Tibial artery (tissue), 4 donors: Measurements from ENCODE around the gene TLE2.

Experiments used
- DNase-seq, 2 donors: peaks; one replicate each; pipeline ENCODE4 v3.0.0-alpha.2; 2019
- H3K27ac ChIP-seq, 2 donors: fragments of 200-600 bp; sonication (generic) in 1 of 2; 1 replicate in 1 of 2; 2 replicates in 1 of 2; pipeline ENCODE4 v1.5.1; 2018 to 2019; ENCODE audit warnings: mild to moderate bottlenecking in 1 of 2
- H3K27me3 ChIP-seq, 2 donors: fragments of 200-600 bp; sonication (generic) in 1 of 2; one replicate each; pipeline versions ENCODE4 v1.5.1 to v1.6.0; 2016 to 2019
- H3K36me3 ChIP-seq, 3 donors: fragments of 200-600 bp; sonication (generic) in 2 of 3; one replicate each; pipeline ENCODE4 v1.5.1; 2016 to 2019; ENCODE audit warnings: mild to moderate bottlenecking in 2 of 3
- H3K4me1 ChIP-seq, 4 donors: fragments of 200-600 bp; sonication (generic) in 2 of 4; 1 replicate in 3 of 4; 2 replicates in 1 of 4; pipeline ENCODE4 v1.5.1; 2016 to 2019
- H3K4me3 ChIP-seq, 2 donors: fragments of 200-600 bp; sonication (generic) in 1 of 2; 1 replicate in 1 of 2; 2 replicates in 1 of 2; pipeline ENCODE4 v1.5.1; 2018 to 2019; ENCODE audit warnings: mild to moderate bottlenecking in 2 of 2
- H3K9me3 ChIP-seq, 3 donors: fragments of 200-600 bp; sonication (generic) in 1 of 3; one replicate each; pipeline ENCODE4 v1.5.1; 2016 to 2019
- intact Hi-C: fragments of 100-400 bp; cut with DNase I; formaldehyde crosslinking; loops from one replicate; pipeline ENCODE4 v1.15.0; 2023; ENCODE audit warnings: low total_unique reads
- TF ChIP-seq, protein P1 (sequence below), 2 experiments: fragments of 200-600 bp in 1 of 2; fragments of 450-650 bp in 1 of 2; IDR thresholded peaks; one replicate each; pipeline ENCODE4 v1.5.1; 2017 to 2019; ENCODE audit warnings: antibody characterized with exemption in 2 of 2, mild to moderate bottlenecking in 1 of 2, moderate library complexity in 1 of 2

Gene TLE2

GRCh38 chr19:2957160-2957559 is 71.9 kb downstream of the TLE2 start:
- Histone ChIP-seq H3K27ac (no peak overlapping the region), H3K9me3 (no peaks in the 10 kb centered on the region), H3K27me3 (peaks cover 0 to 23% of the 10 kb centered on the region in 2 donors), H3K4me1 (peaks cover 0 to 3% (median 0%) of the 10 kb centered on the region in 4 donors), H3K4me3 (no peak overlapping the region), H3K36me3 (no peaks in the 10 kb centered on the region)
- intact Hi-C loops, result loop anchor here (5.0 kb wide), 1 partner anchor 160 kb away; no protein-coding TSS in a partner anchor
- no peak for DNase-seq
- TF ChIP-seq, protein P1, sequence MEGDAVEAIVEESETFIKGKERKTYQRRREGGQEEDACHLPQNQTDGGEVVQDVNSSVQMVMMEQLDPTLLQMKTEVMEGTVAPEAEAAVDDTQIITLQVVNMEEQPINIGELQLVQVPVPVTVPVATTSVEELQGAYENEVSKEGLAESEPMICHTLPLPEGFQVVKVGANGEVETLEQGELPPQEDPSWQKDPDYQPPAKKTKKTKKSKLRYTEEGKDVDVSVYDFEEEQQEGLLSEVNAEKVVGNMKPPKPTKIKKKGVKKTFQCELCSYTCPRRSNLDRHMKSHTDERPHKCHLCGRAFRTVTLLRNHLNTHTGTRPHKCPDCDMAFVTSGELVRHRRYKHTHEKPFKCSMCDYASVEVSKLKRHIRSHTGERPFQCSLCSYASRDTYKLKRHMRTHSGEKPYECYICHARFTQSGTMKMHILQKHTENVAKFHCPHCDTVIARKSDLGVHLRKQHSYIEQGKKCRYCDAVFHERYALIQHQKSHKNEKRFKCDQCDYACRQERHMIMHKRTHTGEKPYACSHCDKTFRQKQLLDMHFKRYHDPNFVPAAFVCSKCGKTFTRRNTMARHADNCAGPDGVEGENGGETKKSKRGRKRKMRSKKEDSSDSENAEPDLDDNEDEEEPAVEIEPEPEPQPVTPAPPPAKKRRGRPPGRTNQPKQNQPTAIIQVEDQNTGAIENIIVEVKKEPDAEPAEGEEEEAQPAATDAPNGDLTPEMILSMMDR (IDR thresholded peaks at IDR 0.05), result no peak

GRCh38 chr19:2952953-2953481 is 76.1 kb downstream of the TLE2 start:
- Histone ChIP-seq H3K27ac (no peak overlapping the region), H3K27me3 (peaks cover 0 to 12% of the 10 kb centered on the region in 2 donors), H3K9me3 (no peaks in the 10 kb centered on the region), H3K4me3 (no peak overlapping the region), H3K4me1 (peaks cover 0 to 13% (median 11%) of the 10 kb centered on the region in 4 donors), H3K36me3 (no peaks in the 10 kb centered on the region)
- DNase-seq, result no peak
- intact Hi-C loops, result loop anchor here (5.0 kb wide), 1 partner anchor 209 kb away; no protein-coding TSS in a partner anchor
- TF ChIP-seq, protein P1 (IDR thresholded peaks at IDR 0.05), result no peak

DNA sequence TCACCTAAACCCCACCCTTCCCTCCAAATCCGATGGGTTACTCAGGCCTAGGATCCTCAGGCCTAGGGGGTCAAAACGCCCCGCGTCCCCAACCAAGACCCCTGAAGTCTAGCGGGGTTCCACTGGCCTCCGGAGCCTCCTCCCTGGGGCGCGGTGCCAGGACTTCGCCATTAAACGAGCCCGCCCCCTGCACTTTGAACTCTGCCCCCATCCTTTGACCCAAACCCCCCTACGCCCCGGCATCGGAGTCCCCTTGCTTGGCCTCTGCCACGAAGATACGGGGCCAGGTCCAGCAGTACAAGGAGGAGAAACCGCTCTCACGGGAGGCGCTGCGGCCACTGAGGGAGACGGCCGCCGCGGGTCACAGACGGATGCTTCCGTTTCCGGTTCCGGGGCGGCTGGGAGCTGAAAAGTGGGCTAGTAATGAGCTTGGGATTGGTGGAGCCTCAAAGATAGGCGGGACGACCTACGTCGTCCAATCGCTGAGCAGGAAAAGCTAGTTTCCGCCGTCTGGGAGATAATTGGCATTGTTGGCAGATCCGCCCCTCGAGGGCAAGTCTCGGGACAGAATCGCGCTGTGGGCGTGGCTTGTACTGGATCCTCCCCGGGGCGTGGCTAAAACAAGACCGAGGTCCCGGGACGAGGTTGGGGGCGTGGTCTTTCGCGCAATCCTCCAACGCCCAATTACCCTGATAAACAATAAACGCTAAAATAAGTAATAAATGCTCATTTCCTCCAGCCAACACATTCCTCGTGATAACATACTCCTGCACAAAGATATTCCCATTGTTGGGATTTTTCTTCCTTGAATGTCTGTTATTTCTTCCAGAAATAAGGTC is 78.6 kb downstream of the TLE2 start:
- peaks cover 0 to 15% (median 14%) of the 10 kb centered on the region in 4 donors for H3K4me1 ChIP-seq

DNA sequence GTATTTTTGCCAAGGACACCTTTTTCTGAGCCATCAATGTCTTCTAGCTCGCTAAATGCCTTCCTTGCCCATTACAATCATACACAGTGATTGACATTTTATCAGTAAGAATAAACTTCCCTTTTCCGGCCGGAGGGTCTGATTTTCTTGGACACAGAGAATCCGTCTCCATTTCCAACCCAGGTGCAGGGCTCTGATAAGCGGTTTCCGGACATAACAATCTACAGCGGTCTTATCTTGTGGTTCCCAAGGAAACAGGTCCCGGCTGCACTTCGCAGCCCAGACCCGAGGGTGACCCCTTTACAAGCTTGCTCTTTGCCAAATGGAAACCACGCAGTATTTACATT is 79.2 kb downstream of the TLE2 start:
- DNase-seq, result peak in 1 of 2 donors; percentile 54
- H3K4me1 ChIP-seq, result peaks cover 0 to 18% (median 16%) of the 10 kb centered on the region in 4 donors

More for the DNA sequence above, 78.6 kb downstream of the TLE2 start:
- DNase-seq, result peak; percentile 100
- Histone ChIP-seq H3K36me3 (no peaks in the 10 kb centered on the region), H3K4me3 (peak overlapping the region; percentile 75 to 95), H3K27ac (peak overlapping the region; percentile 94 to 98), H3K27me3 (peaks cover 0 to 3% of the 10 kb centered on the region in 2 donors), H3K9me3 (no peaks in the 10 kb centered on the region)
- intact Hi-C loops, result loop anchor here (5.0 kb wide), 1 partner anchor 212 kb away; no protein-coding TSS in a partner anchor
- TF ChIP-seq, protein P1 (IDR thresholded peaks at IDR 0.05), result no peak

More for the DNA sequence above, 79.2 kb downstream of the TLE2 start:
- TF ChIP-seq, protein P1 (IDR thresholded peaks at IDR 0.05), result no peak
- H3K9me3 ChIP-seq, result no peaks in the 10 kb centered on the region
- peak overlapping the region; percentile 94 to 98 for H3K27ac ChIP-seq
- H3K4me3 ChIP-seq, result peak overlapping the region; percentile 75 to 95
- no peaks in the 10 kb centered on the region for H3K36me3 ChIP-seq
- intact Hi-C loops, result loop anchor here (5.0 kb wide), 1 partner anchor 212 kb away; no protein-coding TSS in a partner anchor
- H3K27me3 ChIP-seq, result no peaks in the 10 kb centered on the region
